ENCODE measurements around the gene F12. TPM values are rescaled to one million over a fixed set of nuclear protein-coding genes. Genes with fewer than 3 reads are reported as not detected.
A peak's percentile ranks its signal among the peaks of the same experiment; 100 is the strongest.

Gene F12
- total RNA-seq, 1 experiment from 2014 or later = 30.0 TPM

GRCh38 chr5:177426566-177427210 lies 17.3 kb upstream of the F12 start, which contains the start of gene GRK6:
TSS of gene GRK6 (plus strand) at chr5:177426676. CDS start at chr5:177426846, 170 bp downstream.
- H3K79me2 ChIP-seq (ENCODE audit: insufficient read depth, low read length) = peaks cover 39% of the 10 kb centered on the region
- BruUV-seq (replicated peaks) = no TSS peak
- ChIA-PET POLR2A (interaction anchor here (0.6 to 2.0 kb wide), 16 partner anchors 9 to 585 kb away, joined by 3 to 15 read pairs (median 5); partner anchors contain the start of gene PDLIM7), RAD21 (ENCODE audit: low non-redundant PET in 1 of 2, low total read pairs in 2 of 2, uncharacterized antibody in 2 of 2, unreplicated experiment in 2 of 2) (interaction anchor here (0.6 to 1.7 kb wide), 6 partner anchors 10 to 117 kb away, joined by 3 to 4 read pairs (median 3); no protein-coding TSS in a partner anchor), CTCF (interaction anchor here (0.9 to 2.3 kb wide), 6 partner anchors 20 to 117 kb away, joined by 5 to 20 read pairs (median 9); partner anchors contain the start of gene PRR7)
- TF ChIP-seq JUND (IDR thresholded peaks at IDR 0.05) (no peak), ZFX (IDR thresholded peaks at IDR 0.05) (peak; percentile 94), ZNF274 (IDR thresholded peaks at IDR 0.05; ENCODE audit: low read depth, low read length) (no peak), POLR2AphosphoS5 (IDR thresholded peaks at IDR 0.05; ENCODE audit: low read depth, low read length) (peak; percentile 10), YY1 (IDR thresholded peaks at IDR 0.05; ENCODE audit: extremely low read depth, insufficient replicate concordance, low read depth, low read length) (no peak), EZH2phosphoT487 (IDR thresholded peaks at IDR 0.05; ENCODE audit: borderline replicate concordance) (no peak), EGR1 (IDR thresholded peaks at IDR 0.05; ENCODE audit: low read depth) (no peak), CEBPB (IDR thresholded peaks at IDR 0.05; ENCODE audit: low read depth) (no peak)
- peaks cover 15 to 28% of the 10 kb centered on the region in 2 experiments for H3K4me1 ChIP-seq (ENCODE audit: control insufficient read depth in 1 of 2, insufficient read depth in 2 of 2, low read length in 2 of 2)
- H3K27ac ChIP-seq (ENCODE audit: low read depth, low read length) = peak within 1 kb of the TSS; percentile 94
- no peaks in the 10 kb centered on the region for H4K20me1 ChIP-seq (ENCODE audit: insufficient read depth)
- DNase-seq (ENCODE audit: low read depth, low spot score) (no peak), ATAC-seq (peak; percentile 8)
- no peaks in the 10 kb centered on the region for H3K9me3 ChIP-seq (ENCODE audit: control insufficient read depth in 1 of 2, insufficient read depth in 1 of 2, low read depth in 1 of 2, low read length in 2 of 2)
- H3K4me2 ChIP-seq (ENCODE audit: low read length) = peak within 1 kb of the TSS; percentile 100
- peaks cover under 1 to 7% of the 10 kb centered on the region in 2 experiments; a peak in 1 of 4 replicates for H3K36me3 ChIP-seq (ENCODE audit: control insufficient read depth in 1 of 2, insufficient read depth in 2 of 2, low read length in 2 of 2)
- H3K4me3 ChIP-seq (replicated peaks in 1 of 2; ENCODE audit: low read depth in 1 of 2, low read length in 2 of 2) = peak within 1 kb of the TSS; percentile 80 to 98
- H3K9ac ChIP-seq (ENCODE audit: low read length) = peak within 1 kb of the TSS; percentile 98
- H3K9me2 ChIP-seq (ENCODE audit: insufficient read depth) = no peaks in the 10 kb centered on the region
- H2AFZ ChIP-seq (ENCODE audit: low read depth, low read length, poor library complexity, severe bottlenecking) = no peak within 1 kb of the TSS
- no peaks in the 10 kb centered on the region for H3K27me3 ChIP-seq (ENCODE audit: insufficient read depth, low read length)
- intact Hi-C loops (cut with micrococcal nuclease) = no loop called here
